ENCODE results near the gene ZCCHC24.

GRCh38 chr10:79354141-79354540, 91.3 kb downstream of the ZCCHC24 start:
- no peak for TF ChIP-seq CTCF (conservative IDR thresholded peaks at IDR 0.05 in 1 of 2, IDR thresholded peaks at IDR 0.05 in 1 of 2; ENCODE audit: low read depth in 1 of 2, low read length in 2 of 2)
- no peak for TF ChIP-seq EZH2 (IDR thresholded peaks at IDR 0.05; ENCODE audit: low read length, missing control alignments)

Data from fibroblast of lung (primary cell).